Suprapubic skin (tissue), 4 donors: Measurements from ENCODE around the gene PHACTR1. TPM values are rescaled to one million over a fixed set of nuclear protein-coding genes. Genes with fewer than 3 reads are reported as not detected.

Source experiments
- DNase-seq, 2 donors: peaks; one replicate each; pipeline ENCODE4 v3.0.0-alpha.2; 2019; ENCODE audit warnings: low spot score in 2 of 2
- H3K27ac ChIP-seq: fragments of 200-600 bp; sonication (generic); one replicate; pipeline ENCODE4 v1.5.1; 2019
- H3K27me3 ChIP-seq: fragments of 200-600 bp; sonication (generic); one replicate; pipeline ENCODE4 v1.5.1; 2019
- H3K36me3 ChIP-seq: fragments of 200-600 bp; sonication (generic); one replicate; pipeline ENCODE4 v1.5.1; 2019
- H3K4me1 ChIP-seq: fragments of 200-600 bp; sonication (generic); one replicate; pipeline ENCODE4 v1.5.1; 2019
- H3K4me3 ChIP-seq: fragments of 200-600 bp; sonication (generic); one replicate; pipeline ENCODE4 v1.5.1; 2019; ENCODE audit warnings: mild to moderate bottlenecking
- H3K9me3 ChIP-seq: fragments of 200-600 bp; sonication (generic); one replicate; pipeline ENCODE4 v1.5.1; 2019
- CTCF ChIP-seq, 2 donors: fragments of 200-600 bp in 1 of 2; fragments of 450-650 bp in 1 of 2; sonication (generic) in 1 of 2; IDR thresholded peaks; one replicate each; pipeline ENCODE4 v1.5.1; 2016 to 2019; ENCODE audit warnings: antibody characterized with exemption in 2 of 2, mild to moderate bottlenecking in 1 of 2, moderate library complexity in 1 of 2
- EP300 ChIP-seq: sonication (generic); formaldehyde crosslinking; IDR thresholded peaks from one replicate; pipeline ENCODE4 v1.6.1; 2017; ENCODE audit warnings: antibody characterized with exemption
- POLR2A ChIP-seq, 2 donors: fragments of 450-650 bp; IDR thresholded peaks; one replicate each; pipeline ENCODE4 v1.6.1; 2017; ENCODE audit warnings: antibody characterized with exemption in 2 of 2, mild to moderate bottlenecking in 2 of 2, moderate library complexity in 2 of 2
- POLR2AphosphoS5 ChIP-seq, 3 donors: sonication (generic); formaldehyde crosslinking; IDR thresholded peaks; one replicate each; pipeline ENCODE4 v1.6.1; 2017; ENCODE audit warnings: antibody characterized with exemption in 3 of 3
- WGBS: methylation state at CpG from one replicate; pipeline ENCODE4 v1.1.5; 2018; 5-methylcytosine and 5-hydroxymethylcytosine counted together
- total RNA-seq, 4 donors: library from RNA; depleted of rRNA; stranded (reverse); fragments of >200 nt; gene quantifications; one replicate each; pipeline ENCODE4 v1.1.0, GENCODE V29; 2016

Gene PHACTR1
- total RNA-seq, 4 donors from 2014 or later = 4.0 to 8.2 (median 6.4) TPM

- no peak overlapping the region for H3K4me3 ChIP-seq
- no peak for TF ChIP-seq POLR2A (IDR thresholded peaks at IDR 0.05)
- no peak for TF ChIP-seq POLR2AphosphoS5 (IDR thresholded peaks at IDR 0.05)
- no peak for TF ChIP-seq EP300
- no peak for TF ChIP-seq CTCF (IDR thresholded peaks at IDR 0.05)
- DNase-seq = no peak
These were observed 532.4 kb downstream of the PHACTR1 start for GRCh38 chr6:13248994-13249393.

GRCh38 chr6:13249817-13250216 is 533.2 kb downstream of the PHACTR1 start:
- Histone ChIP-seq H3K27ac (no peak overlapping the region), H3K36me3 (no peaks in the 10 kb centered on the region), H3K4me1 (no peaks in the 10 kb centered on the region), H3K4me3 (no peak overlapping the region), H3K27me3 (no peaks in the 10 kb centered on the region), H3K9me3 (no peaks in the 10 kb centered on the region)
- no peak for DNase-seq
- no peak for TF ChIP-seq POLR2AphosphoS5 (IDR thresholded peaks at IDR 0.05)
- TF ChIP-seq EP300 = no peak
- no peak for TF ChIP-seq CTCF (IDR thresholded peaks at IDR 0.05)
- no peak for TF ChIP-seq POLR2A (IDR thresholded peaks at IDR 0.05)
- WGBS = 92% methylated on average over 1 of the region's 1 CpG

More at GRCh38 chr6:13248994-13249393, 532.4 kb downstream of the PHACTR1 start:
- Histone ChIP-seq H3K27me3 (no peaks in the 10 kb centered on the region), H3K36me3 (no peaks in the 10 kb centered on the region), H3K4me1 (no peaks in the 10 kb centered on the region), H3K27ac (no peak overlapping the region), H3K9me3 (no peaks in the 10 kb centered on the region)
- 90% methylated on average over 7 of the region's 8 CpGs for WGBS

- TF ChIP-seq POLR2A (IDR thresholded peaks at IDR 0.05) = no peak
- no peak for TF ChIP-seq CTCF (IDR thresholded peaks at IDR 0.05)
- TF ChIP-seq POLR2AphosphoS5 (IDR thresholded peaks at IDR 0.05) = no peak
- TF ChIP-seq EP300 = no peak
- DNase-seq = no peak
- no peaks in the 10 kb centered on the region for H3K27me3 ChIP-seq
- 78% methylated on average over 5 of the region's 6 CpGs for WGBS
- H3K4me3 ChIP-seq = no peak overlapping the region
- no peaks in the 10 kb centered on the region for H3K9me3 ChIP-seq
- H3K4me1 ChIP-seq = no peaks in the 10 kb centered on the region
- no peak overlapping the region for H3K27ac ChIP-seq
- H3K36me3 ChIP-seq = no peaks in the 10 kb centered on the region
These were observed 534.1 kb downstream of the PHACTR1 start for GRCh38 chr6:13250703-13251102.

GRCh38 chr6:13251242-13251641 is 534.7 kb downstream of the PHACTR1 start:
- no peaks in the 10 kb centered on the region for H3K27me3 ChIP-seq

GRCh38 chr6:13252790-13253189 is 536.2 kb downstream of the PHACTR1 start:
- 82% methylated on average over 5 of the region's 5 CpGs for WGBS
- Histone ChIP-seq H3K27ac (no peak overlapping the region), H3K9me3 (no peaks in the 10 kb centered on the region), H3K4me3 (no peak overlapping the region), H3K36me3 (no peaks in the 10 kb centered on the region), H3K27me3 (no peaks in the 10 kb centered on the region), H3K4me1 (no peaks in the 10 kb centered on the region)
- DNase-seq = no peak
- TF ChIP-seq POLR2A (IDR thresholded peaks at IDR 0.05) = no peak
- TF ChIP-seq EP300 = no peak
- TF ChIP-seq CTCF (IDR thresholded peaks at IDR 0.05) = no peak
- TF ChIP-seq POLR2AphosphoS5 (IDR thresholded peaks at IDR 0.05) = no peak

More at GRCh38 chr6:13251242-13251641, 534.7 kb downstream of the PHACTR1 start:
- no peaks in the 10 kb centered on the region for H3K4me1 ChIP-seq
- H3K27ac ChIP-seq = no peak overlapping the region
- TF ChIP-seq POLR2A (IDR thresholded peaks at IDR 0.05) (no peak), CTCF (IDR thresholded peaks at IDR 0.05) (no peak), POLR2AphosphoS5 (IDR thresholded peaks at IDR 0.05) (no peak), EP300 (no peak)
- no peaks in the 10 kb centered on the region for H3K9me3 ChIP-seq
- 93% methylated on average over 9 of the region's 9 CpGs for WGBS
- no peak overlapping the region for H3K4me3 ChIP-seq
- DNase-seq = no peak
- no peaks in the 10 kb centered on the region for H3K36me3 ChIP-seq
